IMR-90 (cell line): ENCODE data around the gene VPS52. TPM values are rescaled to one million over a fixed set of nuclear protein-coding genes. Genes with fewer than 3 reads are reported as not detected.

ENCODE experiments used
- ATAC-seq: fragments of 200-7000 bp; cut with Tn5 transposase; 2 replicates; pipeline ENCODE4 v1.9.1; 2020; ENCODE audit warnings: low read depth, mild to moderate bottlenecking, moderate library complexity
- BruUV-seq: library from RNA; stranded (reverse); fragments of 400-500 nt; replicated peaks from 2 replicates; lab custom pipeline; 2021; lab: Mats Ljungman, UMichigan
- CTCF ChIA-PET: fragments of 300-600 bp; formaldehyde crosslinking; extraction: SDS; loops from one replicate; lab custom pipeline; 2021; ENCODE audit warnings: antibody characterized with exemption; lab: Yijun Ruan, JAX
- POLR2A ChIA-PET: fragments of 300-600 bp; sonication (Branson Sonifier 250); formaldehyde crosslinking; loops from one replicate; lab custom pipeline; 2022; ENCODE audit warnings: antibody characterized with exemption; ENCODE audit not compliant: unreplicated experiment; lab: Charles Lee
- DNase-seq: peaks from one replicate; pipeline ENCODE4 v3.0.0; 2013
- H2AFZ ChIP-seq: replicated peaks from 2 replicates; pipeline ENCODE3; 2013; ENCODE audit warnings: low read length, mild to moderate bottlenecking; ENCODE audit not compliant: poor library complexity
- H2AK5ac ChIP-seq: 2 replicates; pipeline ENCODE4 v1.6.1; 2013; ENCODE audit warnings: low read depth, low read length, inconsistent platforms
- H2AK9ac ChIP-seq: replicated peaks from 2 replicates; pipeline ENCODE3; 2013; ENCODE audit warnings: mild to moderate bottlenecking, low read depth, low read length, moderate library complexity; ENCODE audit not compliant: poor library complexity
- H2BK120ac ChIP-seq: 2 replicates; pipeline ENCODE4 v1.6.1; 2013; ENCODE audit warnings: low read depth, low read length, inconsistent platforms
- H2BK15ac ChIP-seq: 3 replicates; pipeline ENCODE4 v1.6.1; 2013; ENCODE audit warnings: low read depth, low read length, inconsistent platforms
- H2BK20ac ChIP-seq: 2 replicates; pipeline ENCODE4 v1.6.1; 2013; ENCODE audit warnings: low read depth, mild to moderate bottlenecking, inconsistent platforms, low read length, moderate library complexity
- H2BK5ac ChIP-seq: 2 replicates; pipeline ENCODE4 v1.6.1; 2013; ENCODE audit warnings: mild to moderate bottlenecking, low read depth, low read length, inconsistent platforms; ENCODE audit not compliant: poor library complexity, severe bottlenecking
- H3K14ac ChIP-seq: replicated peaks from 2 replicates; pipeline ENCODE4 v1.6.1; 2013; ENCODE audit warnings: low read depth, low read length, inconsistent platforms
- H3K18ac ChIP-seq: 2 replicates; pipeline ENCODE4 v1.6.1; 2013; ENCODE audit warnings: low read depth, low read length, control low read depth
- H3K23ac ChIP-seq: 2 replicates; pipeline ENCODE4 v1.6.1; 2013; ENCODE audit warnings: low read depth, low read length, inconsistent platforms
- H3K27ac ChIP-seq: 2 replicates; pipeline ENCODE4 v1.5.1; 2013; ENCODE audit warnings: mild to moderate bottlenecking, control low read depth, low read length; ENCODE audit not compliant: insufficient read depth
- H3K27me3 ChIP-seq: 2 replicates; pipeline ENCODE4 v1.6.1; 2013; ENCODE audit warnings: low read length; ENCODE audit not compliant: control insufficient read depth, insufficient read depth
- H3K36me3 ChIP-seq: 2 replicates; pipeline ENCODE4 v1.6.1; 2013; ENCODE audit warnings: low read length, mixed read lengths; ENCODE audit not compliant: control insufficient read depth, insufficient read depth
- H3K4ac ChIP-seq: 2 replicates; pipeline ENCODE4 v1.6.1; 2013; ENCODE audit warnings: low read depth, low read length, inconsistent platforms
- H3K4me1 ChIP-seq: 2 replicates; pipeline ENCODE4 v1.6.1; 2013; ENCODE audit warnings: low read length, mixed read lengths; ENCODE audit not compliant: control insufficient read depth, insufficient read depth
- H3K4me2 ChIP-seq: 2 replicates; pipeline ENCODE4 v1.6.1; 2013; ENCODE audit warnings: low read depth, mild to moderate bottlenecking, control low read depth, low read length, moderate library complexity
- H3K4me3 ChIP-seq: 2 replicates; pipeline ENCODE4 v1.5.1; 2013; ENCODE audit warnings: low read depth, mild to moderate bottlenecking, control low read depth, low read length, moderate library complexity; ENCODE audit not compliant: insufficient read depth
- H3K56ac ChIP-seq: 2 replicates; pipeline ENCODE4 v1.6.1; 2013; ENCODE audit warnings: low read length, inconsistent platforms; ENCODE audit not compliant: insufficient read depth; ENCODE audit errors: extremely low read depth
- H3K79me1 ChIP-seq, 2 experiments: 2 replicates each; pipeline ENCODE4 v1.6.1; 2013; ENCODE audit warnings: low read length in 2 of 2, inconsistent platforms in 1 of 2, low read depth in 1 of 2
- H3K9ac ChIP-seq: 2 replicates; pipeline ENCODE4 v1.6.1; 2013; ENCODE audit warnings: low read depth, low read length, control low read depth
- H3K9me1 ChIP-seq: 2 replicates; pipeline ENCODE4 v1.6.1; 2013; ENCODE audit warnings: low read length, inconsistent platforms; ENCODE audit not compliant: insufficient read depth
- H3K9me3 ChIP-seq: 2 replicates; pipeline ENCODE4 v1.6.1; 2013; ENCODE audit warnings: low read length; ENCODE audit not compliant: control insufficient read depth, insufficient read depth
- H4K20me1 ChIP-seq: 2 replicates; pipeline ENCODE4 v1.6.1; 2013; ENCODE audit warnings: low read length, inconsistent platforms; ENCODE audit not compliant: insufficient read depth
- H4K5ac ChIP-seq: 2 replicates; pipeline ENCODE4 v1.6.1; 2013; ENCODE audit warnings: mild to moderate bottlenecking, low read depth, low read length, control low read depth
- H4K8ac ChIP-seq, 2 experiments: 2 replicates each; pipeline ENCODE4 v1.6.1; 2013; ENCODE audit warnings: low read depth in 2 of 2, low read length in 2 of 2, control low read depth in 1 of 2, inconsistent platforms in 1 of 2
- H4K91ac ChIP-seq: 2 replicates; pipeline ENCODE4 v1.6.1; 2013; ENCODE audit warnings: low read depth, low read length, inconsistent platforms; ENCODE audit not compliant: insufficient read depth
- BHLHE40 ChIP-seq: fragments of 150-350 bp; IDR thresholded peaks from 2 replicates; pipeline ENCODE4 v1.6.1; 2016; ENCODE audit warnings: mild to moderate bottlenecking, low read depth, low read length
- CEBPB ChIP-seq: IDR thresholded peaks from 2 replicates; pipeline ENCODE4 v1.6.1; 2012; ENCODE audit warnings: low read depth, low read length, improper control_type of control experiment
- CHD1 ChIP-seq: IDR thresholded peaks from 2 replicates; pipeline ENCODE4 v1.6.1; 2012; ENCODE audit warnings: low read depth, low read length, improper control_type of control experiment
- FOS ChIP-seq: fragments of 150-350 bp; IDR thresholded peaks from 2 replicates; pipeline ENCODE4 v1.6.1; 2016; ENCODE audit warnings: low read depth, low read length
- MAFK ChIP-seq: IDR thresholded peaks from 2 replicates; pipeline ENCODE4 v1.6.1; 2012; ENCODE audit warnings: low read depth, low read length, improper control_type of control experiment
- MAZ ChIP-seq: IDR thresholded peaks from 2 replicates; pipeline ENCODE4 v1.6.1; 2012; ENCODE audit warnings: low read depth, mild to moderate bottlenecking, low read length, improper control_type of control experiment, moderate library complexity, borderline replicate concordance
- MXI1 ChIP-seq: IDR thresholded peaks from 2 replicates; pipeline ENCODE4 v1.6.1; 2012; ENCODE audit warnings: low read depth, mild to moderate bottlenecking, low read length, moderate library complexity, borderline replicate concordance
- POLR2A ChIP-seq: IDR thresholded peaks from 2 replicates; pipeline ENCODE4 v1.6.1; 2012; ENCODE audit warnings: mild to moderate bottlenecking, low read depth, low read length
- RFX5 ChIP-seq: IDR thresholded peaks from 2 replicates; pipeline ENCODE4 v1.8.0; 2012; ENCODE audit warnings: low read depth, mild to moderate bottlenecking, low read length, moderate library complexity
- WGBS, 2 experiments: methylation state at CpG; one replicate each; pipeline versions ENCODE4 v1.1.5 to v1.1.7; 2013; ENCODE audit warnings: missing lambda C conversion rate in 2 of 2; ENCODE audit not compliant: insufficient read length in 1 of 2; ENCODE audit errors: extremely low coverage in 2 of 2; 5-methylcytosine and 5-hydroxymethylcytosine counted together
- dilution Hi-C: fragments of 300-500 bp; cut with HindIII; formaldehyde crosslinking; loops from one replicate; pipeline ENCODE4 v1.14.3; 2018; ENCODE audit warnings: low sequenced_read_pairs; ENCODE audit not compliant: unreplicated experiment
- in situ Hi-C: fragments of 300-500 bp; cut with MboI; formaldehyde crosslinking; loops from 3 replicates; pipeline ENCODE4 v1.14.3; 2019; ENCODE audit warnings: low sequenced_read_pairs, inconsistent platforms, mixed read lengths
- intact Hi-C: fragments of 100-400 bp; cut with micrococcal nuclease; formaldehyde crosslinking; loops from 2 replicates; pipeline ENCODE4 v1.10.0; 2022
- polyA plus RNA-seq, 3 experiments: library from polyadenylated mRNA; depleted of rRNA; stranded (reverse); fragments of >200 nt; gene quantifications; 2 replicates each; pipeline ENCODE4 v1.2.3, GENCODE V29; 2012; ENCODE audit warnings: low replicate concordance in 1 of 3
- total RNA-seq: library from RNA; depleted of rRNA; stranded (reverse); fragments of >200 nt; gene quantifications from 2 replicates; pipeline ENCODE4 v1.2.3, GENCODE V29; 2012
- TF ChIP-seq, protein P1 (sequence below): conservative IDR thresholded peaks from 2 replicates; pipeline ENCODE4 v1.5.1; 2012; ENCODE audit warnings: mild to moderate bottlenecking, low read depth, low read length, improper control_type of control experiment
- TF ChIP-seq, protein P2 (sequence below): fragments of 150-350 bp; IDR thresholded peaks from 2 replicates; pipeline ENCODE4 v1.6.1; 2017; ENCODE audit warnings: mild to moderate bottlenecking, antibody characterized with exemption, low read length, low read depth

VPS52 gene
- total and polyA plus RNA-seq, 2 of the 4 experiments (the other 2 are of a cell fraction): 29.8 to 54.6 TPM

DNA sequence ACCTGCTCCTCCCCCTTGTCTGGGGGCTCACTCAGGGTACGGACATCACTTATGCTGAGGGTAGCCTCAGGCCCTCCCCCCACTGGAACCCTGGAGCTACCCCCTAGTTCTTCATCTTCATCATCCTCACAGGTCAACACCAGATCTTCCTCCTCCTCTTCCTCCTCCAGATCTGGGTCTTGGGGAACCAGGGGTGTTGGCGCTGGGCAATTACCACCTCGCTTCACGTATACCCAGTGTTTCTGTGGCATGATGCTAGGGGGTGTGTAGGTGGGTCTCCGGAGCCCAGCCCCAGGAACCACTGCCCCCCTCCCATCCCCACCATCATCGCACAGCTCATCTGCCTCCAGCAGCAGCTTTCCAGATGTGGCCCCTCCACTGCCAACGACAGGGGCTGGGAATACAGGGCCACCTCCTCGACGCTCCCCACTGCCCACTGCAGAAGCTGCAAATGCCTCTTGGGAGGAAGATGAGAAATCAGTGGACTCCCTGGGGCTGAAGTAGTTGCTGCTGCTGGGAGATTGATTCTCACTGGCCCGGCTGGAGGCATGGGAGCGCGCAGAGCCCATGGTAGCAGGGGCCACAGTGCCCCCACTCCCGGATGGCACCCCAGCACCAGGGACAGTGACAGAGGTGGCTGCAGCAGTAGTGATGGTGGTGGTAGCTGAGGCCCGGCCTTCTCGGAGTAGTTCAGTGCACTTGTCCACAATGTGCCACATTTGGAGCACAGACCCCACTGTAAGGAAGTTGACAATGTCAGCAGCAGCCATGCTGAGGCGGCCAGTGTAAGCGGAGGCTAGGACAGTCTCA, 44.3 kb upstream of the VPS52 start:
- no peak overlapping the region for H3K4ac ChIP-seq
- peaks cover 35 to 83% of the 10 kb centered on the region in 2 experiments for H3K79me1 ChIP-seq
- CTCF ChIA-PET: no interaction called here
- H3K9me1 ChIP-seq: peaks cover 22% of the 10 kb centered on the region
- H4K20me1 ChIP-seq: peaks cover 23% of the 10 kb centered on the region
- in situ Hi-C loops: no loop called here
- no peak for DNase-seq
- no peaks in the 10 kb centered on the region for H3K27me3 ChIP-seq
- no peak for ATAC-seq
- no peak overlapping the region for H3K14ac ChIP-seq
- no peak overlapping the region for H2BK15ac ChIP-seq
- no peak overlapping the region for H4K5ac ChIP-seq
- peak overlapping the region; percentile 99 for H2AK9ac ChIP-seq
- H3K4me1 ChIP-seq: peaks cover 32% of the 10 kb centered on the region
- POLR2A ChIA-PET: no interaction called here
- H2AK5ac ChIP-seq: no peak overlapping the region
- H3K4me2 ChIP-seq: no peak overlapping the region
- H2BK120ac ChIP-seq: no peak overlapping the region
- intact Hi-C loops: no loop called here
- no peak overlapping the region for H3K56ac ChIP-seq
- H3K9me3 ChIP-seq: no peaks in the 10 kb centered on the region
- 92% methylated on average over 2 of the region's 17 CpGs; no CpG with 5 or more reads in 1 of the 2 experiments for WGBS, 2 experiments
- no peak overlapping the region for H2BK20ac ChIP-seq
- BruUV-seq: no TSS peak
- H3K9ac ChIP-seq: no peak overlapping the region
- no peak overlapping the region for H3K18ac ChIP-seq
- no peak overlapping the region for H3K23ac ChIP-seq
- H2AFZ ChIP-seq: no peak overlapping the region
- H3K27ac ChIP-seq: no peak overlapping the region
- no peak overlapping the region for H4K8ac ChIP-seq
- dilution Hi-C loops: no loop called here
- no peak overlapping the region for H3K4me3 ChIP-seq
- H4K91ac ChIP-seq: no peak overlapping the region
- TF ChIP-seq RFX5: no peak
- TF ChIP-seq, protein P1, sequence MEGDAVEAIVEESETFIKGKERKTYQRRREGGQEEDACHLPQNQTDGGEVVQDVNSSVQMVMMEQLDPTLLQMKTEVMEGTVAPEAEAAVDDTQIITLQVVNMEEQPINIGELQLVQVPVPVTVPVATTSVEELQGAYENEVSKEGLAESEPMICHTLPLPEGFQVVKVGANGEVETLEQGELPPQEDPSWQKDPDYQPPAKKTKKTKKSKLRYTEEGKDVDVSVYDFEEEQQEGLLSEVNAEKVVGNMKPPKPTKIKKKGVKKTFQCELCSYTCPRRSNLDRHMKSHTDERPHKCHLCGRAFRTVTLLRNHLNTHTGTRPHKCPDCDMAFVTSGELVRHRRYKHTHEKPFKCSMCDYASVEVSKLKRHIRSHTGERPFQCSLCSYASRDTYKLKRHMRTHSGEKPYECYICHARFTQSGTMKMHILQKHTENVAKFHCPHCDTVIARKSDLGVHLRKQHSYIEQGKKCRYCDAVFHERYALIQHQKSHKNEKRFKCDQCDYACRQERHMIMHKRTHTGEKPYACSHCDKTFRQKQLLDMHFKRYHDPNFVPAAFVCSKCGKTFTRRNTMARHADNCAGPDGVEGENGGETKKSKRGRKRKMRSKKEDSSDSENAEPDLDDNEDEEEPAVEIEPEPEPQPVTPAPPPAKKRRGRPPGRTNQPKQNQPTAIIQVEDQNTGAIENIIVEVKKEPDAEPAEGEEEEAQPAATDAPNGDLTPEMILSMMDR: no peak
- no peak for TF ChIP-seq MXI1
- TF ChIP-seq FOS: no peak
- TF ChIP-seq, protein P2, sequence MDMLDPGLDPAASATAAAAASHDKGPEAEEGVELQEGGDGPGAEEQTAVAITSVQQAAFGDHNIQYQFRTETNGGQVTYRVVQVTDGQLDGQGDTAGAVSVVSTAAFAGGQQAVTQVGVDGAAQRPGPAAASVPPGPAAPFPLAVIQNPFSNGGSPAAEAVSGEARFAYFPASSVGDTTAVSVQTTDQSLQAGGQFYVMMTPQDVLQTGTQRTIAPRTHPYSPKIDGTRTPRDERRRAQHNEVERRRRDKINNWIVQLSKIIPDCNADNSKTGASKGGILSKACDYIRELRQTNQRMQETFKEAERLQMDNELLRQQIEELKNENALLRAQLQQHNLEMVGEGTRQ: no peak
- no peak for TF ChIP-seq MAFK
- TF ChIP-seq BHLHE40: no peak
- TF ChIP-seq CHD1: no peak
- no peak for TF ChIP-seq MAZ
- TF ChIP-seq CEBPB: no peak
- TF ChIP-seq POLR2A: no peak
- no peak overlapping the region for H2BK5ac ChIP-seq
- peaks cover 25% of the 10 kb centered on the region for H3K36me3 ChIP-seq
